Fibroblast of the aortic adventitia (primary cell): ENCODE results near the gene CREB3L2. TPM values are rescaled to one million over a fixed set of nuclear protein-coding genes. Genes with fewer than 3 reads are reported as not detected.
"Not testable (repeated sequence)": the region's sequence is repeated elsewhere in the genome, so short reads cannot be mapped to it uniquely, and the experiment has no call there.

ENCODE experiments used
- DNase-seq: peaks from one replicate; pipeline ENCODE4 v3.0.0-alpha.2; 2010; ENCODE audit warnings: low read depth
- H3K4me3 ChIP-seq: 2 replicates; pipeline ENCODE4 v1.5.1; 2011; ENCODE audit warnings: low read depth, mild to moderate bottlenecking, control low read depth, low read length, moderate library complexity
- total RNA-seq: library from RNA; depleted of rRNA; stranded (reverse); fragments of >200 nt; gene quantifications from 2 replicates; pipeline ENCODE4 v1.2.3, GENCODE V29; 2012; ENCODE audit warnings: low replicate concordance
- TF ChIP-seq, protein P1 (sequence below): IDR thresholded peaks from 2 replicates; pipeline ENCODE4 v1.5.1; 2011; ENCODE audit warnings: mild to moderate bottlenecking, low read length, control low read depth, inconsistent platforms; ENCODE audit not compliant: insufficient read depth

CREB3L2 gene
- total RNA-seq, 1 donor = 36.8 TPM

DNA sequence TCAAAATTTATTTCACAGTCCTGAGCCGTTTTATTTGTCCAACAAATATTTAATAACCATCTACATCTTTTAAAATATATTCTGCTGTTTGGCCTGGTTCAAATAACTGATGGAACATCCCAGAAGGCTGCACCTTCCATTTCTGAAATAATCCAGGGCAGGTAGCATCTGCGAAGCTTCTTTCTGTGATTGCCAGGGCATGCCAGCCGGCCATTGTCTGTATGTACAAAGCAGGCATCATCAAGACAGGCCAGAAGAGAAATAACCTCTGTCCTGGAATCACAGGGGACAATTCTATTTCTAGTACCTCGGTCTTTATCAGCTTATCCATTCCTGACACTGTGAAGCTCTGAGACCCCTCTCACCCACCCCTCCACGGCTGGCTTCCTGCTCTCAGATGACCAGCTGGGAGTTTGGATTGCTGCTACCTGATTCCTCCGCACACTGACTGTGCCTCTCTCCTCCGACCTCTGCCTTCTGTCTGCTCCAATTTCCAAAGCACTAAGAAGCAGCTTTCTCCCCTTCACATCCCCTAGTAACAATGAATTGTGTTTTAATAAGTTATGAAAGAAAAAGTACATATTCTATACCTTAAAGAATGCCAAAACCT lies 163.1 kb downstream of the CREB3L2 start:
- TF ChIP-seq, protein P1, sequence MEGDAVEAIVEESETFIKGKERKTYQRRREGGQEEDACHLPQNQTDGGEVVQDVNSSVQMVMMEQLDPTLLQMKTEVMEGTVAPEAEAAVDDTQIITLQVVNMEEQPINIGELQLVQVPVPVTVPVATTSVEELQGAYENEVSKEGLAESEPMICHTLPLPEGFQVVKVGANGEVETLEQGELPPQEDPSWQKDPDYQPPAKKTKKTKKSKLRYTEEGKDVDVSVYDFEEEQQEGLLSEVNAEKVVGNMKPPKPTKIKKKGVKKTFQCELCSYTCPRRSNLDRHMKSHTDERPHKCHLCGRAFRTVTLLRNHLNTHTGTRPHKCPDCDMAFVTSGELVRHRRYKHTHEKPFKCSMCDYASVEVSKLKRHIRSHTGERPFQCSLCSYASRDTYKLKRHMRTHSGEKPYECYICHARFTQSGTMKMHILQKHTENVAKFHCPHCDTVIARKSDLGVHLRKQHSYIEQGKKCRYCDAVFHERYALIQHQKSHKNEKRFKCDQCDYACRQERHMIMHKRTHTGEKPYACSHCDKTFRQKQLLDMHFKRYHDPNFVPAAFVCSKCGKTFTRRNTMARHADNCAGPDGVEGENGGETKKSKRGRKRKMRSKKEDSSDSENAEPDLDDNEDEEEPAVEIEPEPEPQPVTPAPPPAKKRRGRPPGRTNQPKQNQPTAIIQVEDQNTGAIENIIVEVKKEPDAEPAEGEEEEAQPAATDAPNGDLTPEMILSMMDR = no peak
- no peak overlapping the region for H3K4me3 ChIP-seq
- DNase-seq = no peak

DNA sequence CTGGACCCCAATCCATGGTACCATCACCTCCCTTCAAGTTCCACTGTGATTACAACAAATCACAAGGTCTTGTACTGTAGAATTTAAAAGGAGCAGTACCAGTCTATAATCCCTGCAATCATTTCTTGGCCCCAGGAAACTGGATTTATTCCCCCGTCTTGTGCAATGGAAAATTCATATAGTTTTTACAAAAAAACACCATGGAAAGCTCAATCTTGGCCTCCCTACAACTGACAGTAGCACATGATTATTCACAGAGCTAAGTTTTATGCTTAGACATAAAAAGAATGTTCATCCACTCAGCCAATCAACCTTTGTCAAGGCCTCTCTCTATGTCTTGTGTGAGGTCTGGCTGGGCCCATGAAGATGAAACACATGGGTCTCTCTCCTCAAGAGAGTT lies 165.3 kb downstream of the CREB3L2 start:
- TF ChIP-seq, protein P1 = no peak
- no peak for DNase-seq
- H3K4me3 ChIP-seq = no peak overlapping the region

DNA sequence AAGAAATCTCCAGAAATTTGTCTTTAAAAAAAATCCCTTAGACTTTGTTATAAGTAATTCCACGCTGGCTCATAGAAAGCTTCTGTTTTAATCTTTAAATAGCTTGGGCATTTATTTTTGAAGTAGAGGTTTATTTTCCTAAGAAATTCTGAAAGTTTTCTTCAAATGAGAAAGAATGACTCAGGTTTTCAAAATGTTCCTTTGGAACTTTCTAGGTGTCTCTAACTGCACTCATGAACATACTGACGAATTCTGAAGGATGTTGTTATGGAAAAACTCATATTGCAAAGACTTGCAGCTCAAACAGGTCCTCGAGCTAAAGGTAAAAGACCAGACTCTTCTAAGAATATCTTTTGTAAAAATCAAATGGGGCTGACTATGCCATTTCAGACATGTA lies 165.8 kb downstream of the CREB3L2 start:
- TF ChIP-seq, protein P1 = no peak
- DNase-seq = no peak
- H3K4me3 ChIP-seq = no peak overlapping the region

DNA sequence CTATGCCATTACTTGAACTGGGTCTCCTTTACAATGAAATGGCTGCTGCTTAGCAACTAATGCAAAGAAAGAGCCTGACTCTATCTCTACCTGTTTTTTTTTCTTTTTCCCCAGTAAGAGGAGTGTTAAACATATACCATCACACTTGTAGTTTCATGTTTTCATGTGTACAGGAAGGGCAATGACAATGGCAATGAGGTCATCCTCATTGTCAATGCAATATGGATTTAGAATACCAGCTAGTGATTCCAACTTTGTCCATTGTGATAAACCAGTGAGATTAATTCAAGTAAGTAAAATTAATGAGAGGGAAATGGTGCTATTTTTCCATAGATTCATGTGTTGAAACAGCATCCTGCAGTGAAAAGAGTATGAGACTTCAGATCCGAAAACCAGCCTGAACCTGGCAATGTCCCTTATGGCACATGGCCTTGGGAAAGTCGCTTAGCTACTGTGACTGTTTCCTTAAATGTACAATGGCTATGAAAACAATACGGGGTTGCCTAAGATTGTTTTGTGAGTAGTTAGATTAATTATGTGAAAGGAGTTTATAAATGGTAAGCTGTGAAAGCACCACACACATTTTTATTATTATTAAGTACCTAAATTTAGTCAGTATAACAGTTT lies 166.3 kb downstream of the CREB3L2 start:
- no peak for DNase-seq
- no peak overlapping the region for H3K4me3 ChIP-seq
- TF ChIP-seq, protein P1 = no peak

DNA sequence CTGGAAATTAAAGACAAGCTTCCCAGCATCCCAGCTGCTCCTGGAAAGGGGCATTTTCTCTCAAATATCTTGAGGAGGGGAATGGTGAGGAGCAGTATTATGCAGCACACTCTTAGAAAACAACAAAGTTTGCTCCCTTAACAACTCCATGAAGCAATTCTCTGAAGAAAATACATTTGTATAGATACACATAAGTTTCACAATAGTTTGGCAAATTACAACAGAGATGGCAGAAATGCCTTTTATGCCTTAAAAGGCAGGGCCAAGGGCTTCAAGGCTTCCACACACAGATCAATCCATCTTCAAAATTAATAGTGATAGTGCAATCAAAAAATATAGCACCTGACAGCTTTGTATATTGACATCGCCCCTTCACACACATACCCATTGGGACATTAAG lies 167.3 kb downstream of the CREB3L2 start:
- H3K4me3 ChIP-seq = no peak overlapping the region
- TF ChIP-seq, protein P1 = no peak
- DNase-seq = no peak

DNA sequence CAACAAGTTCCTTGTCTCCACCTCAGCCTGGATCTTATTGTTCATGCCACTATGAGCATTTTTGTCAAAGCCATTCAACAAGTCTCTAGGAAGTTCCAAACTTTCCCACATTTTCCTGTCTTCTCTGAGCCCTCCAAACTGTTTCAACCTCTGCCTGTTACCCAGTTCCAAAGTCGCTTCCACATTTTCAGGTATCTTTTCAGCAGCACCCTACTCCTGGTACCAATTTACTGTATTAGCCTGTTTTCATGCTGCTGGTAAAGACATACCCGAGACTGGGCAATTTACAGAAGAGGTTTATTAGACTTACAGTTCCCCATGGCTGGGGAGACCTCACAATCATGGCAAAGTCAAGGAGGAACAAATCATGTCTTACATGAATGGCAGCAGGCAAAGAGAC lies 168.9 kb downstream of the CREB3L2 start:
- DNase-seq, H3K4me3 ChIP-seq: not testable (repeated sequence)

DNA sequence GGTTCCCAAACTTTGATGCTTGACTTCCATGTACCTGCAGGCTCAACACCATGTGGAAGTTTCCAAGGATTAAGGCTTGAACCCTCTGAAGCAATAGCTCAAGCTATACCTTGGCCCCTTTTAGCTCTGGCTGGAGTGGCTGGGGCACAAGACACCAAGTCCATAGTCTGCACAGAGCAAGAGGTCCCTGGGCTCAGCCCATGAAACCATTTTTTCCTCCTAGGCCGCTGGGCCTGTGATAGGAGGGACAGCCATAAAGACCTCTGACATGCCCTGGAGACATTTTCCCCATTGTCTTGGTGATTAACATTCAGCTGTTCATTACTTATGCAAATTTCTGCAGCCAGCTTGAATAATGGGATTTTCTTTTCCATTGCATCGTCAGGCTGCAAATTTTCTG lies 169.5 kb downstream of the CREB3L2 start:
- no peak overlapping the region for H3K4me3 ChIP-seq
- TF ChIP-seq, protein P1 = no peak
- DNase-seq = no peak

DNA sequence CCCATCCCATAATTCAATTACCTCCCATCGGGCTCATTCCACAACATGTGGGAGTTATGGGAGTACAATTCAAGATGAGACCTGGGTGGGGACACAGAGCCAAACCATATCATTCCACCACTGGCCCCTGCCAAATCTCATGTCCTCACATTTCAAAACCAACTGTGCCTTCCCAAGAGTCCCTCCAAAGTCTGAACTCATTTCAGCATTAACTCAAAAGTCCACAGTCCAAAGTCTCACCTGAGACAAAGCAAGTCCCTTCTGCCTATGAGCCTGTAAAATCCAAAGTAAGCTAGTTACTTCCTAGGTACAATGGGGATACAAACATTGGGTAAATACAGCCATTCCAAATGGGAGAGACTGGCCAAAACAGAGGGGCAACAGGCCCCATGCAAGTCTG lies 170.3 kb downstream of the CREB3L2 start:
- not testable (repeated sequence) for H3K4me3 ChIP-seq, DNase-seq
